C4-2B (cell line): ENCODE measurements around the gene MTG2.

Experiments used
- ZFX ChIP-seq: fragments of 450-650 bp; IDR thresholded peaks from 2 replicates; pipeline ENCODE4 v1.6.1; 2017
- TF ChIP-seq, protein P1 (sequence below): fragments of 450-650 bp; conservative IDR thresholded peaks from 2 replicates; pipeline ENCODE4 v1.5.1; 2017; ENCODE audit warnings: mild to moderate bottlenecking

DNA sequence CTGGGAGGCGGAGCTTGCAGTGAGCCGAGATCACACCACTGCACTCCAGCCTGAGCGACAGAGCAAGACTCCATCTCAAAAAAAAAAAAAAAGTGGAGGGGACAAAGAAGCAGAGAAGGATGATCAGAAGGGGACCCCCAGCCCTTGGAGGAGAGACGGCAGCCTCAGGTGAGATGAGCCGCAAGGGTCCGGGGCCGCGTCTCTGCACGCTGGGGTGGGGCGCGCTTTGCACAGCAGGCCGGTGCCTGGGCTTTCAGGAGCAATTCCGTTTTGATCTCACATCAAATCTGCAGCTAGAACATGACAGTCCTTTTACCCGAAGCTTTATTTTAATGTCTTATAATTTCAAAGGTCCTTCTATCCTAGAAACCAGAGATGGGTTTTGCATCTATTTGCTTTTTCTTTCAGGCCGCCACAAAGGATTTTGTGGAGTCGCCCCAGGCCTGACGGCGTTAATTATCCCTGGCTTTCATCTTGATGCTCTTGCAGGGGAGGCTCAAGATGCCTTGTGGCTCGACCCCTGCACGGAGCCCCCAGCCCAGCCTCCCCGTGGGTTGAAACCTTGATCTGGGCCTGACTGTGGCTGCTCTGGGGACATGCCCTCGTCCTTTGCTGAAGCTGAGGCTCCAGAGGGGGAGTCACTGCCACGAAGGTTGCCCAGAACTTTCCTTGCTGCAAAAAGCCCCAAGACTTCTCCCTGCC lies 20.0 kb downstream of the MTG2 start:
- TF ChIP-seq, protein P1, sequence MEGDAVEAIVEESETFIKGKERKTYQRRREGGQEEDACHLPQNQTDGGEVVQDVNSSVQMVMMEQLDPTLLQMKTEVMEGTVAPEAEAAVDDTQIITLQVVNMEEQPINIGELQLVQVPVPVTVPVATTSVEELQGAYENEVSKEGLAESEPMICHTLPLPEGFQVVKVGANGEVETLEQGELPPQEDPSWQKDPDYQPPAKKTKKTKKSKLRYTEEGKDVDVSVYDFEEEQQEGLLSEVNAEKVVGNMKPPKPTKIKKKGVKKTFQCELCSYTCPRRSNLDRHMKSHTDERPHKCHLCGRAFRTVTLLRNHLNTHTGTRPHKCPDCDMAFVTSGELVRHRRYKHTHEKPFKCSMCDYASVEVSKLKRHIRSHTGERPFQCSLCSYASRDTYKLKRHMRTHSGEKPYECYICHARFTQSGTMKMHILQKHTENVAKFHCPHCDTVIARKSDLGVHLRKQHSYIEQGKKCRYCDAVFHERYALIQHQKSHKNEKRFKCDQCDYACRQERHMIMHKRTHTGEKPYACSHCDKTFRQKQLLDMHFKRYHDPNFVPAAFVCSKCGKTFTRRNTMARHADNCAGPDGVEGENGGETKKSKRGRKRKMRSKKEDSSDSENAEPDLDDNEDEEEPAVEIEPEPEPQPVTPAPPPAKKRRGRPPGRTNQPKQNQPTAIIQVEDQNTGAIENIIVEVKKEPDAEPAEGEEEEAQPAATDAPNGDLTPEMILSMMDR = no peak
- TF ChIP-seq ZFX = no peak
